Left cardiac atrium (tissue), 4 donors: ENCODE measurements around the gene CTSA. TPM values are rescaled to one million over a fixed set of nuclear protein-coding genes. Genes with fewer than 3 reads are reported as not detected.
A peak's percentile ranks its signal among the peaks of the same experiment; 100 is the strongest.
"Not testable (repeated sequence)": the region's sequence is repeated elsewhere in the genome, so short reads cannot be mapped to it uniquely, and the experiment has no call there.

Source experiments
- ATAC-seq, 2 donors: fragments of 200-7000 bp; cut with Tn5 transposase; one replicate each; pipeline ENCODE4 v1.9.1; 2020; ENCODE audit warnings: mild to moderate bottlenecking in 2 of 2, moderate library complexity in 2 of 2
- DNase-seq: peaks from one replicate; pipeline ENCODE4 v3.0.0-alpha.2; 2020
- intact Hi-C, 2 donors: fragments of 100-400 bp; cut with DNase I; formaldehyde crosslinking; loops; one replicate each; pipeline versions ENCODE4 v1.14.1 to v1.15.1; 2022 to 2023
- total RNA-seq, 2 donors: library from RNA; stranded (reverse); fragmentation: NEBNext Ultra II Directional; extraction: Animal tissue kit (Norgen Biotek cat#: 25700); gene quantifications; one replicate each; pipeline ENCODE4 v1.2.1, GENCODE V29; 2021
- donor health status: DM: no; HTN: yes; CAD: no.
- donor health status: DM: no; HTN: yes; CAD: no; lungs with severe emphysema.
- donor health status: DM: yes; HTN: yes; CAD: no.
- donor health status: Dilated cardiomyopathy.

CTSA gene
- total RNA-seq, 2 donors from 2014 or later = 107 to 108 TPM

DNA sequence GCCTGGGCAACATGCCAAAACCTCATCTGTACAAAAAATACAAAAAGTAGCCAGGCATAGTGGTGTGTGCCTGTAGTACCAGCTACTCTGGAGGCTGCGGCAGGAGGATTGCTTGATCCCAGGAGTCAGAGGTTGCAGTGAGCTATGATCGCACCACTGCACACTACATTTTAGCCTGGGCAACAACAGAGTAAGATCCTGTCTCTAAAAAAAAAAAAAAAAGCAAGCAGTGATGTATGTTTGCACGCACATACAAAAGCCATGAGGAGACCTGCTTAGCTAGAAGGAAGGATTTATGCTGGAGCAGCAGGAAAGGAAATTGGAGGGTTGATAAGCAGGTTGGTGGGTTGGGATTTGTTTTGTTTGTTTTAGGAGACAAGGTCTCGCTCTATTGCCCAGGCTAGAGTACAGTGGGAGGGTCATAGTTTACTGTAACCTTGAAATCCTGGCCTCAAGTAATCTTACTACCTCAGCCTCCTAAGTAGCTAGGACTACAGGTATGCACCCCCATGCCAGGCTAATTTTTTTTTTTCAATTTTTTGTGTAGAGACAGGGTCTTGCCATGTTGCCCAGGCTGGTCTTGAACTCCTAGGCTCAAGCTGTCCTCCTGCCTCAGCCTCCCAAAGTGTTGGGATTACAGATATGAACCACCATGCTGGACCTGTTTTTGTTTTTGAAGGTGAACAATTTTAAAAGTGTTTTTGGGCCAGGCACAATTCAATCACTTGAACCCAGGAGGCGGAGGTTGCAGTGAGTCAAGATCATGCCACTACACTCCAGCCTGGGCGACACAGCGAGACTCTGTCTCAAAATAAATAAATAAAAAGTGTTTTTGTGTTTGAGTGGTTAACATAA lies 29.7 kb upstream of the CTSA start:
- DNase-seq (no peak), ATAC-seq (no peak)
- intact Hi-C loops = no loop called here

- ATAC-seq (no peak), DNase-seq (no peak)
- intact Hi-C loops = no loop called here
Measured at GRCh38 chr20:45863543-45864470, 27.3 kb upstream of the CTSA start.

DNA sequence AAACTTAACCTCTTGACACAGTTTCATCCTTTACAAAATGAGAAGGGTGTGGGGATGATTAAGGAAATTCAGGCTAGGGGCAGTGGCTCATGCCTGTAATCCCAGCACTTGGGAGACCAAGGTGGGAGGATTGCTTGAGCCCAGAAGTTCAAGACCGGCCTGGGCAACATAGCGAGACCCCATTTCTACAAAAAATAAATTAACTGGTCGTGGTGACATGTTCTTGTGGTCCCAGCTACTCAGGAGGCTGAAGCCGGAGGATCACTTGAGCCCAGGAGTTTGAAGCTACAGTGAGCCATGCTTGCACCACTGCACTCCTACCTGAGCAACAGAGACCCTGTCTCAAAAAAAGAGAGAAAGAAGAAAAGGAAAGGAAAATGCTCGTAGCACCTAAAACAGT lies 24.7 kb upstream of the CTSA start:
- no peak for ATAC-seq
- DNase-seq = no peak
- intact Hi-C loops = no loop called here

- no peak for DNase-seq
- ATAC-seq = no peak
- intact Hi-C loops = no loop called here
Measured at GRCh38 chr20:45867136-45867818, 23.9 kb upstream of the CTSA start.

- DNase-seq = no peak
- intact Hi-C loops = no loop called here
- peak in 1 of 2 donors; percentile 73 for ATAC-seq
Measured at GRCh38 chr20:45867819-45868176, 23.3 kb upstream of the CTSA start.

GRCh38 chr20:45872626-45873025 lies 18.5 kb upstream of the CTSA start:
- DNase-seq = no peak
- ATAC-seq = no peak
- intact Hi-C loops = no loop called here

GRCh38 chr20:45873409-45874103 lies 17.6 kb upstream of the CTSA start:
- ATAC-seq (no peak), DNase-seq (no peak)
- intact Hi-C loops = no loop called here

GRCh38 chr20:45874104-45874481 lies 17.0 kb upstream of the CTSA start:
- ATAC-seq = not testable (repeated sequence)

GRCh38 chr20:45874576-45874975 lies 16.6 kb upstream of the CTSA start:
- no peak for ATAC-seq
- no peak for DNase-seq
- intact Hi-C loops = no loop called here

More at GRCh38 chr20:45874104-45874481, 17.0 kb upstream of the CTSA start:
- intact Hi-C loops, DNase-seq: not testable (repeated sequence)

DNA sequence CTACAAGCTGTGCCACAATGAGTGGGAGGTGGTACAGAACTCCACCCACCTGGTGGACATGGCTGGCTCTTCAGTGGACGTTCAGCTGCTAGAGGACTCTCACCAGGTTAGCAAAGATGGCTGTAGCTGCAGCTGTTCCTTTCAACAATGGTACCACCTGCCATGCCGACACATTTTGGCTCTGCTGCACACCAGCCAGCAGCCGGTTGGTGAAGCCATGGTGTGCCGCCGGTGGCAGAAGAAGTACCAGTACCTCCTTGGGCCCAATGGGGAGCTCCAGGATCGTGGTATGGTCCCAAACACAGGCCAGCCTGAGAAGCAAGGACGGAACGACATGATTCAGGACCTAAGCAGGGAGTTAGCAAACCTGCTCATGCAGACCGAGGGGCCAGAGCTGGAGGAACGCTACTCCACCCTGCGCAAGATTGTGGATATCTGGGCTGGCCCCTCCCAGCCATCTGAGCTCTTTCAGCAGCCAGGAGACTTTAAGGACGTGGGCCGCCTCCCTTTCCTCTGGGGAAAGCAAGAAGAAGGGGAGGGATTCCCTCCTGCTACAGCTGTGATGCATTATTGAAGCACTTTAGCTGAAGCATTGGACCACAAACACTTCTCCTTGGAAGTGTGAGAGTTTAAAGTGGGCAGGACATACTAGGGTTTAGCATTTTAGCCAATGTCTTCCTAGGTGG lies 12.9 kb upstream of the CTSA start:
- DNase-seq (no peak), ATAC-seq (peak in 1 of 2 donors; percentile 9)
- intact Hi-C loops = no loop called here

DNA sequence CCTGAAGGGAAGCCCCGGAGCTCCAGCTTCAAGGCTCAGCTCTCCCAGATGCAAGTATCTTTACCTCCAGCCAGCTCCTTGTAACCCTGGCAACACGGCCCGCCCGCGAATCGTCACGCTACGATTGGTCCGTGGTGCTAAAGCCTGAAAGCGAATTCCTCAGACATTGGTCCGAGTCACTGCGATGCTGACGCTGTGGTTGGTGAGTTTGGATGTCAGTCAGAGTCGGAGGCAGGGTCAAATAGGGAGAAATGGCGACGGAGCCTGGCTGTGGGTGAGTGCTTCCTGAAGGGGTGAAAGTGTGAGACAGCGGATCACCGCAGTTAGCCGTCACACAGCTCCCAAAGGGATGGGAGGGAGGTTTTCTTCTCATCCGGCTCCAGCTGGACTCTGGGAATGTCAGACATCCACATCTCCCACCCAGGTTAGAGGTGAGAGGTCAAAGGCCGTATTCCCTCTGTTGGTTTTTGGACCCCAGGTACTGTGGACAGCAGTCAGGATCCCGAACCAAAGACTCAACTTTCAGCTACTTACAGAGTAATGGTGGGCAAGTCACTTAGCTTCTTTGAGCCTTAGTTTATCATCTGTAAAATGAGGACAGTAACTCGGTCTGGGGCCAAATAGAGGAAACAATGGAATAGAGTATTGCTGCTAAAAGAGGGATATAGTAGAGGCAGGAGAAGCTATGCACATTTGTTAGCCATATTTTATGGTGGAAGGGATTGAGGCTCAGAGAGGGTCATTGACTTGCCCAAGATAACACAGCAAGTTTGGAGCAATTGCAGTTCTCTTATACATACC lies 9.9 kb upstream of the CTSA start, which contains the start of gene ZSWIM1:
Gene ZSWIM1 (plus strand): TSS at position 240 of the 801 bp plus-strand sequence. CDS start 1,366 bp downstream, outside the sequence.
- DNase-seq (peak; percentile 99), ATAC-seq (peak; percentile 96 to 99)
- intact Hi-C loops = no loop called here

DNA sequence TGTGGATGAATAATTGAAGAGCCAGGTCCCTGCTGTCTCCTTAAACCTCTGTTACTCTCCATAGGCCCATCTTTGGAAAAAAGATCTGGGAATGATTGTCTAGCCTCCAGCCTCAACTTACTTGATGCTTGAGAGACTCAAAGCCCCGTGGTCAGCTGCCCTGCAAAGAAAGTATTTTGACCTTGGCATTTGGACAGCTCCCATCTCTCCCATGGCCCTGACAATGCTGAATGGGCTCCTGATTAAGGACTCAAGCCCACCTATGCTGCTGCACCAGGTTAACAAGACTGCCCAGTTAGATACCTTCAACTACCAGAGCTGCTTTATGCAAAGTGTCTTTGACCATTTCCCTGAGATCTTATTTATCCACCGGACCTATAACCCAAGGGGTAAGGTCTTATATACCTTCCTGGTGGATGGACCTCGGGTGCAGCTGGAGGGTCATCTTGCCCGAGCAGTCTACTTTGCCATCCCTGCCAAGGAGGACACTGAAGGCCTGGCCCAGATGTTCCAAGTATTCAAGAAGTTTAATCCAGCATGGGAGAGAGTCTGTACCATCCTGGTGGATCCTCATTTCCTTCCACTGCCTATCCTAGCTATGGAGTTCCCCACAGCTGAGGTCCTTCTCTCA lies 8.6 kb upstream of the CTSA start:
- ATAC-seq (no peak), DNase-seq (no peak)
- intact Hi-C loops = no loop called here

DNA sequence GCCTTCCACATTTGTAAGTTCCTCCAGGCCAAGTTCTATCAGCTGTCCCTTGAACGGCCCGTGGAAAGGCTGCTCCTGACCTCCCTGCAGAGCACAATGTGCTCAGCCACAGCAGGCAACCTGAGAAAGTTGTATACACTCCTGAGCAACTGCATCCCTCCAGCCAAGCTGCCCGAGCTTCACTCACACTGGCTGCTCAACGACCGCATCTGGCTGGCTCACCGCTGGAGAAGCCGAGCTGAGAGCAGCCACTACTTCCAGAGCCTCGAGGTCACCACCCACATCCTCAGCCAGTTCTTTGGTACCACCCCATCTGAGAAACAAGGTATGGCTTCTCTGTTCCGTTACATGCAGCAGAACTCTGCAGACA lies 8.1 kb upstream of the CTSA start:
- no peak for ATAC-seq
- DNase-seq = no peak
- intact Hi-C loops = no loop called here

GRCh38 chr20:45886590-45887345 lies 4.4 kb upstream of the CTSA start:
- ATAC-seq (no peak), DNase-seq (no peak)
- intact Hi-C loops = no loop called here

GRCh38 chr20:45887346-45887715 lies 3.8 kb upstream of the CTSA start, which contains the start of gene SPATA25:
Gene SPATA25, minus strand, starts transcription at chr20:45887622. Its CDS starts 32 bp downstream, at chr20:45887590.
- intact Hi-C loops = no loop called here
- DNase-seq (no peak), ATAC-seq (no peak)

- DNase-seq (no peak), ATAC-seq (no peak)
- intact Hi-C loops = no loop called here
Measured at GRCh38 chr20:45888681-45889080, 2.5 kb upstream of the CTSA start.
